ENCODE results near the gene CDX1. TPM values are rescaled to one million over a fixed set of nuclear protein-coding genes. Genes with fewer than 3 reads are reported as not detected.

The CDX1 gene
- total RNA-seq, 1 donor from 2014 or later, result not detected

DNA sequence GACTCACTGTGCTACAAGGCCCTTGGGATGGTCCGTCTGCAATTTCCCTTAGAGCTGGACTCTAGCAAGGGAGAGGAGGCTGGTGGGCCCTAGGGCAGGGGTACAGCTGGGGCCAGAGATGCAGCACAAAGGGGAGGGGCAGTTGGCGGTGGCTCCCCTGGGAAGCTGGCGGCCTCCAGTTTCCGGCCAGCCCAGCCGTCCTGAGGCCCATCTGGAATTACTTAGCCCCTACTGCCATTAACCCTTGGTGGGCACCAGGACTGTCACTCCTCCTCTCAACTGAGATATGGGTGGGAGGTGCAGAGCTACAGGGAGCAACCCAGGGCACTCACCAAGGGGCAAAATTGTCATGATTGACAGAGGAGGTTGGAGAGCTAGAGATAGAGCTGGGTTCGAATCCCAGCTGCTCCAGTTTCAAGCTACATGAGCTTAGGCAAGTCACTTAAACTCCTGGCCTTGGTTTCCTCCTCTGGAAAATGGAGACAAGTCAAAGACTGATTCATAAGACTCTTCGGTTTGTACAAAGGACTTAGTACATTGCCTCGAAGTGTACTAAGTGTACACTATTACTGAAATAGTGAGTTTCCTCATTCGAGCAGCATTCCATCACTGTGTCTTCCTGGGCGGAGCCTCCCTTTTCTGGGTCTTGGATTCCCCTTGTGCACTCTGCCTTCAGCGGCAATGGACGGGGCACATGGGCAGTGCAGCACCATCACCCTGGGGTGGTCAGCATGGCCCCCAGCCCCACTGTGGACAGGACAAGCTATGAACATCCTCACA lies 8.2 kb upstream of the CDX1 start:
- Histone ChIP-seq H3K4me3 (no peak overlapping the region), H3K9me3 (no peaks in the 10 kb centered on the region), H3K27me3 (ENCODE audit: low read depth) (no peaks in the 10 kb centered on the region), H3K36me3 (no peaks in the 10 kb centered on the region), H3K27ac (peak overlapping the region; percentile 70), H3K4me1 (peaks cover 24% of the 10 kb centered on the region)
- no peak for TF ChIP-seq CTCF (IDR thresholded peaks at IDR 0.05)
- ATAC-seq, result no peak
- intact Hi-C loops (cut with DNase I), result no loop called here
- no peak for DNase-seq

DNA sequence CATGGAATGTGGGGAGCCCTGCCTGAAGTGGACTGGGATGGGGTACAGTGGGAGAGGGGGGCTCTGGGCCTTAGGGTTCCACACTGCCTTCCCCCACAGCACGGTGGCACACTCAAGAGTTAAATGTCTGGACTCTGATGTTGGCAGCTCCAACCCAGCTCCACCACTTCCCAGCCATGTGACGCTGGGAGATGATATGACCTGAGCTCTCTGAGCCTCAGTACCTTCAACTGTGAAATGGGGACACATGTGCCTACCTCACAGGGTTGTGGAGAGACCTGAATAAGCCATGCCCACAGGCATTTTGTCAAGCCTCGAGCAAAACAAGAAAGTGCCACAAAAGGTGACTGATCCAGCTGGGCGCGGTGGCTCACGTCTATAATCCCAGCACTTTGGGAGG lies 7.5 kb upstream of the CDX1 start:
- intact Hi-C loops (cut with DNase I), result no loop called here
- no peak for DNase-seq

GRCh38 chr5:150159741-150160179 lies 6.8 kb upstream of the CDX1 start:
- H3K4me1 ChIP-seq, result peaks cover 37% of the 10 kb centered on the region
- H3K4me3 ChIP-seq, result no peak overlapping the region
- intact Hi-C loops (cut with DNase I), result no loop called here
- no peaks in the 10 kb centered on the region for H3K9me3 ChIP-seq
- no peak for DNase-seq
- TF ChIP-seq CTCF (IDR thresholded peaks at IDR 0.05), result no peak
- peak overlapping the region; percentile 70 for H3K27ac ChIP-seq
- no peaks in the 10 kb centered on the region for H3K27me3 ChIP-seq (ENCODE audit: low read depth)
- ATAC-seq, result no peak
- H3K36me3 ChIP-seq, result no peaks in the 10 kb centered on the region

More for the DNA sequence above, 7.5 kb upstream of the CDX1 start:
- H3K27me3 ChIP-seq (ENCODE audit: low read depth), result no peaks in the 10 kb centered on the region
- no peak for ATAC-seq
- H3K27ac ChIP-seq, result peak overlapping the region; percentile 70
- no peak for TF ChIP-seq CTCF (IDR thresholded peaks at IDR 0.05)
- H3K4me1 ChIP-seq, result peaks cover 30% of the 10 kb centered on the region
- H3K36me3 ChIP-seq, result no peaks in the 10 kb centered on the region
- no peaks in the 10 kb centered on the region for H3K9me3 ChIP-seq
- H3K4me3 ChIP-seq, result no peak overlapping the region

GRCh38 chr5:150160448-150161081 lies 6.0 kb upstream of the CDX1 start:
- Histone ChIP-seq H3K9me3 (no peaks in the 10 kb centered on the region), H3K27me3 (ENCODE audit: low read depth) (no peaks in the 10 kb centered on the region), H3K4me3 (no peak overlapping the region), H3K27ac (peak overlapping the region; percentile 70), H3K36me3 (no peaks in the 10 kb centered on the region), H3K4me1 (peaks cover 35% of the 10 kb centered on the region)
- TF ChIP-seq CTCF (IDR thresholded peaks at IDR 0.05), result no peak
- ATAC-seq, result no peak
- DNase-seq, result no peak
- intact Hi-C loops (cut with DNase I), result no loop called here

DNA sequence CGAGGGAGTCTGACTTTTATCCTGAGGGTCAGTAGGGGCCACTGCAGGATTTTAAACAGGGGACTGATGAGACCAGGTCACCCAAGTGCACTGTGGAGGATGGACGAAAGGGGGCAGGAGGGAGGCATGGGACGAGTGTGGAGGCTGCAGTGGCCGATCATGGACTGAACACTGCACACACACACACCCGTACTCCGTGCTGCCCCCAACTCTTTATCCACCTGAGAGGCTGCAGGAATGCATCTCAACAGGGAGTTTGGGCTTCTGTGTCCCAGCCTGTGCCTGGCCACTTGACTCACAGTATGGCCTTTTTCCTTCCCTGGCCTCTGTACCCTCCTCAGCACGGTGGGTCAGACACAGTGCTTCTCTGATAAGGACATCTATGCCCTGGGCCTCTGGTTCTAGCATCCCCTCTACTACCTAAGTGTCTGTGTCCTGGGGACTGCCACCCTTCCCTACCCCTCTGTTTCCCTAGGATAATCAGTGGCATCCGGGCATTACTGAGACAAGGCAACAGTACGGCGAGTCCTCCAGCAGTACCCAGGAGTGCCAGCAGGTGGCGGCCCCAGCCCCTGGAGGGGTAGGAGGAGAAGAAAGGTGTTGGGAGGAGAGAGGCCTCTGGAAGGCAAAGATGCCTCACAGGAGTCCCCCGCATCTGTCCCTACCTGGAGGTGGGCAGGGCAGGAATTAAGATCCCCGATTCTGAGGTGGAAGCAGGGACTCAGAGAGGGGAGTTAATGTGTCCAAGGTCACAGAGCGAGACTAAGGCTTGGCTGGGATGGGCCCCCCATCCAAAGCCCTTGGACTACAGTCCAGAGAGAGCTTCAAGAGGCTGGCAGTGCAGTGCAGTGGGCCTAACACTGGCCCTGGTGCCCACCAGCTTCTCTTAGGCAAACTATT lies 5.1 kb upstream of the CDX1 start:
- peaks cover 5% of the 10 kb centered on the region for H3K27me3 ChIP-seq (ENCODE audit: low read depth)
- TF ChIP-seq CTCF (IDR thresholded peaks at IDR 0.05), result peak; percentile 93
- DNase-seq (peak; percentile 79), ATAC-seq (peak; percentile 80 to 81)
- no peaks in the 10 kb centered on the region for H3K9me3 ChIP-seq
- H3K27ac ChIP-seq, result peak overlapping the region; percentile 37
- no peak overlapping the region for H3K4me3 ChIP-seq
- no peaks in the 10 kb centered on the region for H3K36me3 ChIP-seq
- H3K4me1 ChIP-seq, result peaks cover 26% of the 10 kb centered on the region
- intact Hi-C loops (cut with DNase I), result no loop called here

Data from lower lobe of right lung (tissue), 2 donors.